Prostate gland (tissue), 2 donors: ENCODE data around the gene GRAMD1C. TPM values are rescaled to one million over a fixed set of nuclear protein-coding genes. Genes with fewer than 3 reads are reported as not detected.

Experiments used
- DNase-seq: peaks from one replicate; pipeline ENCODE4 v3.0.0-alpha.2; 2019; ENCODE audit warnings: low spot score
- H3K27ac ChIP-seq, 2 donors: fragments of 200-600 bp; sonication (generic); 2 replicates each; pipeline ENCODE4 v1.5.1; 2017 to 2019
- H3K27me3 ChIP-seq: fragments of 200-600 bp; sonication (generic); replicated peaks from 2 replicates; pipeline ENCODE4 v1.5.1; 2019; ENCODE audit not compliant: insufficient read depth
- H3K36me3 ChIP-seq, 2 donors: fragments of 200-600 bp; sonication (generic); 1 replicate in 1 of 2; 2 replicates in 1 of 2; pipeline versions ENCODE4 v1.5.1 to v1.8.1; 2017 to 2019
- H3K4me1 ChIP-seq: fragments of 200-600 bp; sonication (generic); replicated peaks from 2 replicates; pipeline ENCODE4 v1.5.1; 2019
- H3K4me3 ChIP-seq, 2 donors: fragments of 200-600 bp; sonication (generic); 2 replicates each; pipeline ENCODE4 v1.5.1; 2017 to 2019
- H3K9me3 ChIP-seq: fragments of 200-600 bp; sonication (generic); 2 replicates; pipeline ENCODE4 v1.5.1; 2017
- CTCF ChIP-seq, 4 experiments: fragments of 200-600 bp in 2 of 4; fragments of 450-650 bp in 2 of 4; sonication (generic) in 2 of 4; IDR thresholded peaks; 1 replicate in 3 of 4; 2 replicates in 1 of 4; pipeline ENCODE4 v1.5.1; 2016 to 2019; ENCODE audit warnings: antibody characterized with exemption in 4 of 4, mild to moderate bottlenecking in 2 of 4, moderate library complexity in 2 of 4
- POLR2A ChIP-seq: fragments of 450-650 bp; IDR thresholded peaks from one replicate; pipeline ENCODE4 v1.6.1; 2016; ENCODE audit warnings: antibody characterized with exemption, mild to moderate bottlenecking
- POLR2AphosphoS5 ChIP-seq: sonication (generic); formaldehyde crosslinking; IDR thresholded peaks from one replicate; pipeline ENCODE4 v1.6.1; 2017; ENCODE audit warnings: antibody characterized with exemption
- WGBS: methylation state at CpG from one replicate; pipeline ENCODE4 v1.1.5; 2018; 5-methylcytosine and 5-hydroxymethylcytosine counted together
- intact Hi-C: fragments of 100-400 bp; cut with DNase I; formaldehyde crosslinking; loops from one replicate; pipeline ENCODE4 v1.14.2; 2022
- total RNA-seq, 2 donors: library from RNA; depleted of rRNA; stranded (reverse); fragments of >200 nt; gene quantifications; one replicate each; pipeline ENCODE4 v1.1.0, GENCODE V29; 2016

The GRAMD1C gene
- total RNA-seq, 2 donors from 2014 or later, result 7.4 to 21.4 TPM

- H3K27ac ChIP-seq, result no peak overlapping the region
- H3K4me1 ChIP-seq, result no peaks in the 10 kb centered on the region
- no peaks in the 10 kb centered on the region for H3K36me3 ChIP-seq
- no peak for TF ChIP-seq POLR2A
- no peaks in the 10 kb centered on the region for H3K9me3 ChIP-seq
- intact Hi-C loops, result no loop called here
- no peaks in the 10 kb centered on the region for H3K27me3 ChIP-seq
- no peak for DNase-seq
- H3K4me3 ChIP-seq, result no peak overlapping the region
These were observed 143.2 kb downstream of the GRAMD1C start for GRCh38 chr3:113981803-113982202.

GRCh38 chr3:113983544-113983943, 145.0 kb downstream of the GRAMD1C start:
- Histone ChIP-seq H3K4me3 (no peak overlapping the region), H3K9me3 (no peaks in the 10 kb centered on the region), H3K4me1 (no peaks in the 10 kb centered on the region), H3K27ac (no peak overlapping the region), H3K27me3 (no peaks in the 10 kb centered on the region), H3K36me3 (no peaks in the 10 kb centered on the region)
- no peak for DNase-seq
- TF ChIP-seq POLR2AphosphoS5, result no peak
- TF ChIP-seq CTCF (IDR thresholded peaks at IDR 0.05), result no peak
- no peak for TF ChIP-seq POLR2A
- WGBS, result 85% methylated on average over 3 of the region's 3 CpGs
- intact Hi-C loops, result no loop called here

GRCh38 chr3:113985541-113985940, 147.0 kb downstream of the GRAMD1C start:
- no peaks in the 10 kb centered on the region for H3K27me3 ChIP-seq
- no peak overlapping the region for H3K27ac ChIP-seq
- WGBS, result 78% methylated on average over 4 of the region's 4 CpGs
- H3K4me1 ChIP-seq, result no peaks in the 10 kb centered on the region
- H3K4me3 ChIP-seq, result no peak overlapping the region
- H3K9me3 ChIP-seq, result no peaks in the 10 kb centered on the region
- TF ChIP-seq POLR2A (no peak), POLR2AphosphoS5 (no peak), CTCF (IDR thresholded peaks at IDR 0.05) (no peak)
- intact Hi-C loops, result no loop called here
- no peak for DNase-seq
- H3K36me3 ChIP-seq, result no peaks in the 10 kb centered on the region

Other genes with a start within 250 kb of the GRAMD1C start
- gene USF3, start 142.1 kb upstream of the GRAMD1C start, total RNA-seq, result 10 to 100 TPM; 22.2 to 25.3 TPM
- 100 to 1,000 TPM; 111 to 118 TPM for gene NAA50, start 92.5 kb upstream of the GRAMD1C start, total RNA-seq
- gene ATP6V1A, start 91.8 kb upstream of the GRAMD1C start, total RNA-seq, result 10 to 100 TPM; 43.4 to 60.4 TPM
- 10 to 100 TPM in 1 of 2 donors, 1 to 10 TPM in 1; 4.2 to 10.1 TPM for gene ZDHHC23, start 109.2 kb downstream of the GRAMD1C start, total RNA-seq
- gene CCDC191, start 217.7 kb downstream of the GRAMD1C start, total RNA-seq, result 1 to 10 TPM; 4.6 to 8.1 TPM
- gene QTRT2, start 217.9 kb downstream of the GRAMD1C start, total RNA-seq, result 10 to 100 TPM; 11.7 to 20.8 TPM